ENCODE data around the gene PPIL1.
"Not testable (repeated sequence)": the region's sequence is repeated elsewhere in the genome, so short reads cannot be mapped to it uniquely, and the experiment has no call there.

Gene PPIL1

DNA sequence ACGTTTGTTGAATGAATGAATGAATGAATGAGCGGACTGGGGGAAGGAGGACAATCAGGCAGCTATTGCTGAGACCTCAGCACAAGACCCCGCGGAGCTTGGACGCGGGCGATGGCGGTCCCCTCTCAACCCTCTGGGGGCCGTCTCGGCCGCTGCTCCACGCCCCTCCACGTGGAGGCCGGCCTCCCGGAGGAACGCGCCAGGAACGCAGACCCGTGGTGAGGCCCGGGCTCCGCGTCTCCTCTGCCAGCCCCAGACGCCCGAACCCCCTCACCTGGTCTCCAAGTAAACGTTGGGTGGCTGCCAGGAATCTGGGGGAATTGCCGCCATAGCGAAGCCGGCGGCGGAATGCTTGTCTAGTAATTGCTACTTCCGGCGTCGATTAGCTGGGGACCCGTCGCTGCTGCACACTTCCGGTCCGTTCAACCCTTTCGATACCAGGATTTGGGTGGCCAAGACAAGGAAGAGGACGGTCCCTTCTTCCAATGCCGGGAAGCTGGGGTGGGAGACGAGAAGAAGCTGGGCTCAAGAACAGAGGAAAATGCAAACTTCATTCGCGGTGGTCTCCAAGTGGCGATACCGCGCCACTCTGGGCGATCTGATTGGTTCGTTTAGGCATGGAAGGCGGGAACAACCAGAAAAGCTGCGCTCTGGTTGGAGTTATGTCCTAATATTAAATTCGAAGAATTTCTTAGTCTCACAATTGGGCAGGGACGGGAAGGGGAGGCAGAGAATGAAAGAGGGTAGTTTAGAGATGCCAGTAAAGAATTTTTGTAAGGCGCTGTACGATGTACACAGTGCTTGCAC lies at the start of gene PPIL1:
PPIL1 (minus strand) TSS at position 361 of the 807 bp plus-strand sequence; CDS start at position 330, 31 bp downstream.
- peak; percentile 93 for DNase-seq (ENCODE audit: insufficient read length, low spot score)
- peak; percentile 92 for FAIRE-seq

GRCh38 chr6:36924131-36924530 lies 49.5 kb upstream of the PPIL1 start:
- DNase-seq (ENCODE audit: insufficient read length, low spot score) (no peak), FAIRE-seq (no peak)

GRCh38 chr6:36920546-36920945 lies 45.9 kb upstream of the PPIL1 start:
- FAIRE-seq (no peak), DNase-seq (ENCODE audit: insufficient read length, low spot score) (no peak)

- FAIRE-seq = no peak
Observed at GRCh38 chr6:36920049-36920448, 45.4 kb upstream of the PPIL1 start.

DNA sequence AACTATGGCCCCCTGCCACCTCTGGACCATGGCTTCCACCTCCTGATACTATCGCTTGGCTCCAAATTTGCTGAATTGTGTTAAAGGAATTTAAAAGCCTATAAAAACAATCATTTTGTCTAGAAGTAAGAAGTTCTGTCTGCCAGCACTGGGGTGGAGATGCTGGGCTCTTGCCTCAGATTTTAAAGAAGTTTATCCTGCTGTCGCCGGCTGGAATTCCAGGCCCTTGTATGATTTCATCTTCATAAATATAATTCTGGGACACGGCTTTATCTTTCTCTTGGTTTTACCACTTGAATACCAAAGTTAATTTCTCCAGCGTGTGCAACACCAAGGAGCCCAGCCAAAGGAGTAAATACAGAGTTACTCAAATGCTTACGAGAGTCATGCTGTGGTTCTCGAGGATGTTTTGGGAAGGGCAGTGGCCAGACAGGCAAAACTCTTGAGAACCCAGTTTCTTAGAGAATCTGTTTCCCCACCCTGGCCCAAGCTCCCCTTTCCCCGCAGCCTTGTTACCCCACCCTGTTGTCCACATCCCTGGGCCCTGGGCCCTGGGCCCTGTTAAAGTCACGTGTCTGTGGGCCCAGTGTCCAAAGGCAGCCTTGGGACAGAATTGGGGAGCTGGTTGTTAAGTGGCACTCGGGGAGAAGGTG lies 43.1 kb upstream of the PPIL1 start:
- DNase-seq (ENCODE audit: insufficient read length, low spot score) (no peak), FAIRE-seq (no peak)

More at GRCh38 chr6:36920049-36920448, 45.4 kb upstream of the PPIL1 start:
- no peak for DNase-seq (ENCODE audit: insufficient read length, low spot score)

GRCh38 chr6:36916126-36916525 lies 41.5 kb upstream of the PPIL1 start:
- DNase-seq (ENCODE audit: insufficient read length, low spot score) = no peak
- no peak for FAIRE-seq

- no peak for FAIRE-seq
- DNase-seq (ENCODE audit: insufficient read length, low spot score) = no peak
Observed at GRCh38 chr6:36915599-36915998, 41.0 kb upstream of the PPIL1 start.

DNA sequence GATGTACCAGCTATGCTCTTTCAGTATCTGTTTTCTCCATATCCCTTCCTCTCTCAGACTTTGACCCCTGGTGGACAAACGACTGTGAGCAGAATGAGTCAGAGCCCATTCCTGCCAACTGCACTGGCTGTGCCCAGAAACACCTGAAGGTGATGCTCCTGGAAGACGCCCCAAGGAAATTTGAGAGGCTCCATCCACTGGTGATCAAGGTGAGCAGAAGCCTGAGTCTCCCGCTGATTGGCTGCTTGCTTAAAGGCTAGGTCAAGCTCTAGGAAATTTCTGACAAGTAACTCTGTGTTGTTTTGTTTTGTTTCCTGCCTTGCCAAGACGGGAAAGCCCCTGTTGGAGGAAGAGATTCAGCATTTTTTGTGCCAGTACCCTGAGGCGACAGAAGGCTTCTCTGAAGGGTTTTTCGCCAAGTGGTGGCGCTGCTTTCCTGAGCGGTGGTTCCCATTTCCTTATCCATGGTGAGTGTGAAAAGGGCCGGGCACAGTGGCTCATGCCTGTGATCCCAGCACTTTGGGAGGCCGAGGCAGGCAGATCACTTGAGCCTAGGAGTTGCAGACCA lies 39.7 kb upstream of the PPIL1 start:
- DNase-seq (ENCODE audit: insufficient read length, low spot score) = peak; percentile 77
- no peak for FAIRE-seq

DNA sequence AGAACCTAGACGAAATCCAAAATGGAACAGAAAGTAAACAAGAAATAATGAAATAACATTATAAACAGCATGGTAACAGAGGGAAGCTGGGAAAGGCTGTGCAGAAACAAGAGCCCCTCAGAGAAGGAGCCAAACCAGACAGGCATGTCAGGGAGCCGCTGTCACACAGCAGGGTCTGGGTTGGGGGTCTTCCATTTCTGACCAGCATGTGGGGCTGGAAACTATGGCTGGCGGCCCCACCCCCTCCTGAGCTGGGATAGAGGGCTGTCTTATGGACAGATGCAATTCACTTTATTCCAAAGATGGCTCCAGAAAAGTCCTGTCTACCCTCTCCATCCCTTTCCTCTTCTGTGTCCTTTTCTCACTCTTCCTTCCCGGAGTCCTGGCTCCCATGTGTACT lies 38.5 kb upstream of the PPIL1 start:
- DNase-seq (ENCODE audit: insufficient read length, low spot score) = no peak
- no peak for FAIRE-seq

GRCh38 chr6:36912586-36912985 lies 38.0 kb upstream of the PPIL1 start:
- peak; percentile 78 for DNase-seq (ENCODE audit: insufficient read length, low spot score)
- peak; percentile 74 for FAIRE-seq

DNA sequence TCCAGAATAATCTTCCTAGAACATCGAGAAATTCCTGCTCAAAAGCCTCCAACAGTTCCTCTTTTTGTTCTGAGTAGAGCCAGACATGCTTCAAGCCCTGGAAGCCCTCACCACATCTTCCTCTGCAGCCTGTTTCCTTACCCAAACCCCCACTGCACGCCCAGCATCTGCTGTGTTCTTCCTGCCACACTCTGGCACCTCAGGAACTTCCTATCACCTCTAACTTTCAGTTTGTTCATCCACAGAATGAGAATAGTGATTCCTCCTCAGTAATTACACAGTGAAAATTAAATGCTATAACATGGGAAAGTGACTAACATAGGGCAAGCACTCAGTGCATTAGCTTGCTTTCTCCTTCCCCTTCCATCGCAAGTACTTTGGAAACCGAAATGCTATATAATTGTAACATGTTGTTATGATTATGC lies 37.4 kb upstream of the PPIL1 start:
- FAIRE-seq = no peak

GRCh38 chr6:36908747-36909146 lies 34.1 kb upstream of the PPIL1 start:
- FAIRE-seq (no peak), DNase-seq (ENCODE audit: insufficient read length, low spot score) (no peak)

More for the DNA sequence above, 37.4 kb upstream of the PPIL1 start:
- no peak for DNase-seq (ENCODE audit: insufficient read length, low spot score)

DNA sequence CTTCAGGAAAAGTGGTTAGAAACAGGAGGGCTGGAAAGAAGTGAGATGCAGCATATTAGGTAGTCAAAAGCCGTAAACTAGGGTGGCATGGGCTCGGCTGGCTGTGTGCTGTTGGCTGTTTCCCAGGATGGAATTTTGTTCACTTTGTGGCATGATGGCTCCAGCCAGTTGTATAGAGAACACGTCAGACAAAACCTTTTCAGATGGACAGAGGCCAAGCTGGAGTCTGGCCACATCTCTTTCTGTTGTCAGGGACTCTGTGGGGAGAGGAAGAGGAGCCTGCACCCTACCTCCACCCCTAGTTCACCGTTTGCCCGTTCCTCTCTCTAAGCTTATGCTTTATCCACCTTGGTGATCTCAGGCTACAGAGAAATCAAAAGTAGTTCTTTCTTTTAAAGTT lies 33.2 kb upstream of the PPIL1 start:
- FAIRE-seq (no peak), DNase-seq (ENCODE audit: insufficient read length, low spot score) (no peak)

GRCh38 chr6:36906539-36907325 lies 32.1 kb upstream of the PPIL1 start:
- DNase-seq (ENCODE audit: insufficient read length, low spot score) = no peak
- no peak for FAIRE-seq

DNA sequence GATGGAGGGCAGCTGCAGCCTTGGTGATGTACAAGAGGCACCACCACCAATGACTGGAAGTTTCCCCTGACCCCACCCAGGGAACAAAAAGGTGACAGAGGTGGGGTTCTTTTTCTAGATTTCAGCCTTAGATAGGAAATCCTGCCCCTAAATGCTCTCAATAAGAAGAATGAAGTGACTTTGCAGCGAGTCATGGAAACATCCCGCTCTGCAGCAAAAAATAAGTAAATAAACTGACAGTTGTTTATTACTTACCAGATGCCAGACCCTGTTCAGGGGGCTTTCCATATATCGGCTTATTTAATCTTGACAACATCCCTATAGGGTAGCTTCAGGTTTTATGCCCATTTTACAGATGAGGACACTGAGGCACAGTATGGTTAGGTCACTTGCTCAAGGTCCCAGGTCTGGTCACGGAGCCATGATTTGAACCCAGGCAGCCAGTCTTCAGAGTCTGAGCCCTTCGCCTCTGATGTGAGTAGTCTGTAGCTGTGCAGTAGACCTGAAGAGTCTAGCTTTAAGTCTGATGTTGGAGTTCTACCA lies 30.3 kb upstream of the PPIL1 start:
- FAIRE-seq = no peak
- DNase-seq (ENCODE audit: insufficient read length, low spot score) = no peak

GRCh38 chr6:36904114-36904513 lies 29.5 kb upstream of the PPIL1 start:
- DNase-seq (ENCODE audit: insufficient read length, low spot score) (no peak), FAIRE-seq (no peak)

GRCh38 chr6:36897609-36898008 lies 23.0 kb upstream of the PPIL1 start:
- DNase-seq (ENCODE audit: insufficient read length, low spot score) (no peak), FAIRE-seq (no peak)

GRCh38 chr6:36893976-36894932 lies 19.7 kb upstream of the PPIL1 start:
- FAIRE-seq (no peak), DNase-seq (ENCODE audit: insufficient read length, low spot score) (no peak)

- FAIRE-seq; DNase-seq (ENCODE audit: insufficient read length, low spot score): not testable (repeated sequence)
Observed at GRCh38 chr6:36891153-36891552, 16.6 kb upstream of the PPIL1 start.

All from HTR-8/SVneo (cell line).